H9 (cell line): Measurements from ENCODE around the gene ZFAND3. TPM values are rescaled to one million over a fixed set of nuclear protein-coding genes. Genes with fewer than 3 reads are reported as not detected.

ENCODE experiments used
- DNase-seq: peaks from one replicate; pipeline ENCODE4 v3.0.0-alpha.2; 2017
- H2AFZ ChIP-seq: one replicate; pipeline ENCODE4 v1.6.1; 2013; ENCODE audit warnings: mild to moderate bottlenecking, low read length, control low read depth, moderate library complexity
- H2AK5ac ChIP-seq: 2 replicates; pipeline ENCODE4 v1.6.1; 2013; ENCODE audit warnings: low read length, control low read depth, mixed read lengths; ENCODE audit not compliant: insufficient read length
- H2BK120ac ChIP-seq: one replicate; pipeline ENCODE4 v1.6.1; 2013; ENCODE audit warnings: low read depth, mild to moderate bottlenecking, low read length, control low read depth, inconsistent platforms; ENCODE audit not compliant: poor library complexity, severe bottlenecking
- H2BK12ac ChIP-seq: 2 replicates; pipeline ENCODE4 v1.6.1; 2013; ENCODE audit warnings: low read length, control low read depth, mixed read lengths, low read depth; ENCODE audit not compliant: insufficient read length
- H2BK15ac ChIP-seq: 2 replicates; pipeline ENCODE4 v1.6.1; 2013; ENCODE audit warnings: low read depth, low read length, control low read depth
- H2BK20ac ChIP-seq: one replicate; pipeline ENCODE4 v1.6.1; 2013; ENCODE audit warnings: low read depth, mild to moderate bottlenecking, low read length, control low read depth, inconsistent platforms; ENCODE audit not compliant: poor library complexity, severe bottlenecking
- H2BK5ac ChIP-seq: 2 replicates; pipeline ENCODE4 v1.6.1; 2013; ENCODE audit warnings: low read length, control low read depth, mixed read lengths; ENCODE audit not compliant: insufficient read length
- H3K14ac ChIP-seq: 2 replicates; pipeline ENCODE4 v1.6.1; 2013; ENCODE audit warnings: low read length, control low read depth; ENCODE audit not compliant: insufficient read depth
- H3K18ac ChIP-seq: 2 replicates; pipeline ENCODE4 v1.6.1; 2013; ENCODE audit warnings: low read depth, mild to moderate bottlenecking, mixed read lengths, low read length, control low read depth; ENCODE audit not compliant: insufficient read length
- H3K23ac ChIP-seq: 2 replicates; pipeline ENCODE4 v1.6.1; 2013; ENCODE audit warnings: low read length, control low read depth, mixed read lengths, low read depth; ENCODE audit not compliant: insufficient read length
- H3K23me2 ChIP-seq: 2 replicates; pipeline ENCODE4 v1.6.1; 2013; ENCODE audit warnings: low read depth, mild to moderate bottlenecking, mixed read lengths, low read length, control low read depth; ENCODE audit not compliant: insufficient read length, poor library complexity, severe bottlenecking
- H3K27ac ChIP-seq: 2 replicates; pipeline ENCODE4 v1.5.1; 2013; ENCODE audit warnings: low read length, control low read depth, mixed read lengths, low read depth; ENCODE audit not compliant: insufficient read length
- H3K27me3 ChIP-seq: 2 replicates; pipeline ENCODE4 v1.6.1; 2013; ENCODE audit warnings: low read length, control low read depth, inconsistent platforms; ENCODE audit not compliant: insufficient read depth
- H3K4ac ChIP-seq: 2 replicates; pipeline ENCODE4 v1.6.1; 2013; ENCODE audit warnings: low read depth, mild to moderate bottlenecking, control low read depth, inconsistent platforms, low read length, moderate library complexity
- H3K4me1 ChIP-seq: 2 replicates; pipeline ENCODE4 v1.6.1; 2013; ENCODE audit warnings: low read length, control low read depth, inconsistent platforms; ENCODE audit not compliant: insufficient read depth
- H3K4me2 ChIP-seq: 2 replicates; pipeline ENCODE4 v1.6.1; 2013; ENCODE audit warnings: low read length, control low read depth, mixed read lengths; ENCODE audit not compliant: insufficient read length, insufficient read depth
- H3K56ac ChIP-seq: 2 replicates; pipeline ENCODE4 v1.6.1; 2013; ENCODE audit warnings: low read depth, mild to moderate bottlenecking, mixed read lengths, low read length, control low read depth; ENCODE audit not compliant: insufficient read length
- H3K79me1 ChIP-seq: 2 replicates; pipeline ENCODE4 v1.6.1; 2013; ENCODE audit warnings: low read depth, mild to moderate bottlenecking, moderate library complexity, low read length, control low read depth, inconsistent platforms; ENCODE audit not compliant: insufficient read depth, poor library complexity, severe bottlenecking
- H3K79me2 ChIP-seq: 2 replicates; pipeline ENCODE4 v1.6.1; 2013; ENCODE audit warnings: low read length, control low read depth, inconsistent platforms; ENCODE audit not compliant: insufficient read depth
- H3K9ac ChIP-seq: 2 replicates; pipeline ENCODE4 v1.6.1; 2013; ENCODE audit warnings: low read length, control low read depth, mixed read lengths; ENCODE audit not compliant: insufficient read length; ENCODE audit errors: extremely low read depth
- H3K9me3 ChIP-seq: one replicate; pipeline ENCODE4 v1.6.1; 2013; ENCODE audit warnings: low read depth, low read length, inconsistent platforms; ENCODE audit not compliant: control insufficient read depth
- H3T11ph ChIP-seq: one replicate; pipeline ENCODE4 v1.6.1; 2013; ENCODE audit warnings: mild to moderate bottlenecking, low read length, control low read depth, inconsistent platforms
- H4K20me1 ChIP-seq: one replicate; pipeline ENCODE4 v1.6.1; 2013; ENCODE audit not compliant: control insufficient read depth, insufficient read length, insufficient read depth
- H4K5ac ChIP-seq: 2 replicates; pipeline ENCODE4 v1.6.1; 2013; ENCODE audit warnings: low read depth, mild to moderate bottlenecking, mixed read lengths, low read length, control low read depth; ENCODE audit not compliant: insufficient read length
- H4K8ac ChIP-seq: replicated peaks from 2 replicates; pipeline ENCODE4 v1.6.1; 2013; ENCODE audit warnings: low read length, control low read depth, mixed read lengths, low read depth; ENCODE audit not compliant: insufficient read length
- H4K91ac ChIP-seq: 2 replicates; pipeline ENCODE4 v1.6.1; 2013; ENCODE audit warnings: low read depth, mild to moderate bottlenecking, moderate library complexity, mixed read lengths, low read length, control low read depth; ENCODE audit not compliant: insufficient read length
- H3K27ac Mint-ChIP-seq, 3 experiments: 2 replicates in 2 of 3; 3 replicates in 1 of 3; pipeline ENCODE4 v1.8.0; 2020 to 2021; ENCODE audit warnings: mixed read lengths in 3 of 3, mild to moderate bottlenecking in 1 of 3, moderate library complexity in 1 of 3
- H3K27me3 Mint-ChIP-seq: 2 replicates; pipeline ENCODE4 v1.8.0; 2021; ENCODE audit warnings: low read depth, mild to moderate bottlenecking, moderate library complexity, mixed read lengths
- H3K36me3 Mint-ChIP-seq, 3 experiments: 2 replicates in 2 of 3; 3 replicates in 1 of 3; pipeline ENCODE4 v1.8.0; 2020 to 2021; ENCODE audit warnings: low read depth in 3 of 3, mixed read lengths in 3 of 3; ENCODE audit not compliant: insufficient read depth in 1 of 3
- H3K4me1 Mint-ChIP-seq, 2 experiments: 2 replicates each; pipeline ENCODE4 v1.8.0; 2020; ENCODE audit warnings: mixed read lengths in 2 of 2
- H3K4me3 Mint-ChIP-seq, 2 experiments: 2 replicates in 1 of 2; 3 replicates in 1 of 2; pipeline ENCODE4 v1.8.0; 2020 to 2021; ENCODE audit warnings: mild to moderate bottlenecking in 2 of 2, mixed read lengths in 2 of 2, moderate library complexity in 1 of 2
- H3K9me3 Mint-ChIP-seq, 2 experiments: 2 replicates in 1 of 2; 3 replicates in 1 of 2; pipeline ENCODE4 v1.8.0; 2020; ENCODE audit warnings: mild to moderate bottlenecking in 2 of 2, mixed read lengths in 2 of 2, moderate library complexity in 1 of 2
- WGBS: extraction: QIAGEN DNeasy Blood & Tissue Kit; methylation state at CpG from one replicate; pipeline ENCODE4 v1.1.7; 2013; ENCODE audit warnings: missing lambda C conversion rate, low lambda C conversion rate, mixed read lengths; ENCODE audit not compliant: insufficient read length; ENCODE audit errors: extremely low coverage; 5-methylcytosine and 5-hydroxymethylcytosine counted together
- total RNA-seq: library from RNA; stranded (reverse); gene quantifications from 2 replicates; pipeline ENCODE4 v1.2.1, GENCODE V29; 2021
- TF ChIP-seq, protein P1 (sequence below): fragments of 200-600 bp; sonication (generic); conservative IDR thresholded peaks from 3 replicates; pipeline ENCODE4 v1.8.0; 2021; ENCODE audit warnings: antibody characterized with exemption, mild to moderate bottlenecking

The ZFAND3 gene
- total RNA-seq, 1 experiment from 2014 or later: 57.7 TPM

DNA sequence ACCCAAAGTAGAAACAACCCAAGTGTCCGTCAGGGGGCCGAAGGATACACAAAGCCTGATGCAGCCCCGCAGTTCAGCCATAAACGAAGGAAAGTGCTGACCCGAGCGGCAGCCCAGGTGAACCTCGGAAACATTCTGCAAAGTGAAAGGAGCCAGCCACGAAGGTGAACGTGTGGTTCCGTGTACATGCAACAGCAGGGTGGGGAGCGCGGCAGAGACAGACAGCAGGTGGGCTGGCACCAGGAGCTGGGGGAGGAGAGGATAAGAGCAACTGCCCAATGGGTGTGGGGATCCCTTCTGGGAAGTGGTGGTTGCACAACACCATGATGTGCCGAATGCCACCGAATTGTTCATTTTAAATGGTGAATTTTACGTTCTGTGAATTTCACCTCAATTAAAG, 341.8 kb downstream of the ZFAND3 start:
- no peak overlapping the region for H4K5ac ChIP-seq
- H4K20me1 ChIP-seq: no peaks in the 10 kb centered on the region
- no peak overlapping the region for H2BK12ac ChIP-seq
- no peak overlapping the region for H2BK20ac ChIP-seq
- no peak overlapping the region for H3K56ac ChIP-seq
- no peak overlapping the region for H3K4me2 ChIP-seq
- H3K9ac ChIP-seq: no peak overlapping the region
- no peak overlapping the region for H4K91ac ChIP-seq
- H3K23ac ChIP-seq: no peak overlapping the region
- no peak overlapping the region for H2BK5ac ChIP-seq
- no peak overlapping the region for H2BK120ac ChIP-seq
- H3K4ac ChIP-seq: no peak overlapping the region
- H3K23me2 ChIP-seq: no peaks in the 10 kb centered on the region
- Mint-ChIP-seq H3K27ac (peak overlapping the region in 1 of 3 experiments; percentile 72; a peak in 1 of 7 replicates), H3K4me1 (peaks cover 3 to 9% of the 10 kb centered on the region in 2 experiments; a peak in 3 of 4 replicates), H3K36me3 (peaks cover 2 to 12% (median 4%) of the 10 kb centered on the region in 3 experiments; a peak in 5 of 7 replicates), H3K9me3 (no peaks in the 10 kb centered on the region), H3K27me3 (no peaks in the 10 kb centered on the region; the same call in 1 of the 2 replicates), H3K4me3 (no peak overlapping the region)
- H3K79me1 ChIP-seq: no peaks in the 10 kb centered on the region
- H3T11ph ChIP-seq: no peak overlapping the region
- H2BK15ac ChIP-seq: no peak overlapping the region
- no peak overlapping the region for H2AK5ac ChIP-seq
- no peak for DNase-seq
- no peak overlapping the region for H3K27ac ChIP-seq
- H3K79me2 ChIP-seq: no peaks in the 10 kb centered on the region
- H2AFZ ChIP-seq: no peak overlapping the region
- TF ChIP-seq, protein P1, sequence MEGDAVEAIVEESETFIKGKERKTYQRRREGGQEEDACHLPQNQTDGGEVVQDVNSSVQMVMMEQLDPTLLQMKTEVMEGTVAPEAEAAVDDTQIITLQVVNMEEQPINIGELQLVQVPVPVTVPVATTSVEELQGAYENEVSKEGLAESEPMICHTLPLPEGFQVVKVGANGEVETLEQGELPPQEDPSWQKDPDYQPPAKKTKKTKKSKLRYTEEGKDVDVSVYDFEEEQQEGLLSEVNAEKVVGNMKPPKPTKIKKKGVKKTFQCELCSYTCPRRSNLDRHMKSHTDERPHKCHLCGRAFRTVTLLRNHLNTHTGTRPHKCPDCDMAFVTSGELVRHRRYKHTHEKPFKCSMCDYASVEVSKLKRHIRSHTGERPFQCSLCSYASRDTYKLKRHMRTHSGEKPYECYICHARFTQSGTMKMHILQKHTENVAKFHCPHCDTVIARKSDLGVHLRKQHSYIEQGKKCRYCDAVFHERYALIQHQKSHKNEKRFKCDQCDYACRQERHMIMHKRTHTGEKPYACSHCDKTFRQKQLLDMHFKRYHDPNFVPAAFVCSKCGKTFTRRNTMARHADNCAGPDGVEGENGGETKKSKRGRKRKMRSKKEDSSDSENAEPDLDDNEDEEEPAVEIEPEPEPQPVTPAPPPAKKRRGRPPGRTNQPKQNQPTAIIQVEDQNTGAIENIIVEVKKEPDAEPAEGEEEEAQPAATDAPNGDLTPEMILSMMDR: no peak
- no peak overlapping the region for H4K8ac ChIP-seq
- no peak overlapping the region for H3K18ac ChIP-seq
- no peak overlapping the region for H3K14ac ChIP-seq
- H3K27me3 ChIP-seq: no peaks in the 10 kb centered on the region
- no peaks in the 10 kb centered on the region for H3K9me3 ChIP-seq
- WGBS: no CpG with 5 or more reads among the region's 15 CpGs
- no peaks in the 10 kb centered on the region for H3K4me1 ChIP-seq
